Transverse colon (tissue), 4 donors: Measurements from ENCODE around the gene RAD23A. TPM values are rescaled to one million over a fixed set of nuclear protein-coding genes. Genes with fewer than 3 reads are reported as not detected.
A peak's percentile ranks its signal among the peaks of the same experiment; 100 is the strongest.

Experiments
- DNase-seq: peaks from one replicate; pipeline ENCODE4 v3.0.0-alpha.2; 2019
- H3K27ac ChIP-seq, 4 donors: fragments of 200-600 bp; sonication (generic); 2 replicates each; pipeline ENCODE4 v1.5.1; 2016 to 2018; ENCODE audit warnings: inconsistent platforms in 4 of 4
- H3K27me3 ChIP-seq: fragments of 200-600 bp; sonication (generic); 2 replicates; pipeline ENCODE4 v1.5.1; 2017; ENCODE audit warnings: inconsistent platforms
- H3K36me3 ChIP-seq, 4 donors: fragments of 200-600 bp; sonication (generic); 2 replicates each; pipeline ENCODE4 v1.5.1; 2017 to 2019; ENCODE audit warnings: inconsistent platforms in 4 of 4
- H3K4me1 ChIP-seq, 4 donors: fragments of 200-600 bp; sonication (generic); 2 replicates each; pipeline ENCODE4 v1.5.1; 2017 to 2020; ENCODE audit warnings: inconsistent platforms in 4 of 4
- H3K4me3 ChIP-seq, 4 donors: fragments of 200-600 bp; sonication (generic); 1 replicate in 1 of 4; 2 replicates in 3 of 4; pipeline versions ENCODE4 v1.5.1 to v1.6.1; 2017 to 2019; ENCODE audit warnings: inconsistent platforms in 4 of 4
- H3K9me3 ChIP-seq, 2 donors: fragments of 200-600 bp; sonication (generic); 2 replicates each; pipeline ENCODE4 v1.5.1; 2017 to 2019; ENCODE audit warnings: inconsistent platforms in 2 of 2
- CTCF ChIP-seq, 5 experiments: fragments of 200-600 bp in 3 of 5; fragments of 450-650 bp in 2 of 5; sonication (generic) in 3 of 5; IDR thresholded peaks; 1 replicate in 2 of 5; 2 replicates in 3 of 5; pipeline ENCODE4 v1.5.1; 2016 to 2017; ENCODE audit warnings: antibody characterized with exemption in 5 of 5, inconsistent platforms in 3 of 5, mild to moderate bottlenecking in 2 of 5, moderate library complexity in 1 of 5
- EP300 ChIP-seq: sonication (generic); formaldehyde crosslinking; IDR thresholded peaks from one replicate; pipeline ENCODE4 v1.6.1; 2017; ENCODE audit warnings: antibody characterized with exemption, low read depth
- POLR2A ChIP-seq: fragments of 450-650 bp; IDR thresholded peaks from one replicate; pipeline ENCODE4 v1.6.1; 2016; ENCODE audit warnings: antibody characterized with exemption, mild to moderate bottlenecking, moderate library complexity
- POLR2AphosphoS5 ChIP-seq, 3 donors: sonication (generic); formaldehyde crosslinking; IDR thresholded peaks; one replicate each; pipeline ENCODE4 v1.6.1; 2016; ENCODE audit warnings: antibody characterized with exemption in 3 of 3
- WGBS, 2 donors: methylation state at CpG; one replicate each; pipeline ENCODE4 v1.1.5; 2018; ENCODE audit warnings: low coverage in 1 of 2; 5-methylcytosine and 5-hydroxymethylcytosine counted together
- in situ Hi-C, 4 donors: fragments of 200-750 bp; cut with MboI; loops; one replicate each; pipeline versions ENCODE4 v1.15.0 to v1.15.1; 2017; ENCODE audit warnings: low sequenced_read_pairs in 3 of 4, low pct_ligation_motif_present in 1 of 4, low pct_unique_long_range_greater_than_20kb in 1 of 4
- intact Hi-C: fragments of 100-400 bp; cut with DNase I; formaldehyde crosslinking; loops from one replicate; pipeline ENCODE4 v1.15.1; 2023; ENCODE audit warnings: low total_unique reads
- total RNA-seq, 4 donors: library from RNA; depleted of rRNA; stranded (reverse); fragments of >200 nt; gene quantifications; one replicate each; pipeline ENCODE4 v1.1.0, GENCODE V29; 2016

Gene RAD23A
- total RNA-seq, 4 donors from 2014 or later = 57.9 to 87.9 (median 75.9) TPM

- DNase-seq = no peak
- no peaks in the 10 kb centered on the region for H3K9me3 ChIP-seq
- H3K36me3 ChIP-seq = peaks cover 0 to 43% (median 11%) of the 10 kb centered on the region in 4 donors
- TF ChIP-seq CTCF (IDR thresholded peaks at IDR 0.05) (no peak), POLR2A (no peak), POLR2AphosphoS5 (IDR thresholded peaks at IDR 0.05) (no peak), EP300 (no peak)
- intact Hi-C loops (no loop called here), in situ Hi-C loops (no loop called here)
- WGBS, 2 donors = 93% methylated on average over 19 of the region's 19 CpGs; no CpG with 5 or more reads in 1 of the 2 donors
- H3K4me3 ChIP-seq = no peak overlapping the region
- no peaks in the 10 kb centered on the region for H3K27me3 ChIP-seq
- H3K4me1 ChIP-seq = peaks cover 6 to 19% (median 12%) of the 10 kb centered on the region in 4 donors
- no peak overlapping the region for H3K27ac ChIP-seq
Observed at GRCh38 chr19:12930002-12930645, 15.5 kb upstream of the RAD23A start.

DNA sequence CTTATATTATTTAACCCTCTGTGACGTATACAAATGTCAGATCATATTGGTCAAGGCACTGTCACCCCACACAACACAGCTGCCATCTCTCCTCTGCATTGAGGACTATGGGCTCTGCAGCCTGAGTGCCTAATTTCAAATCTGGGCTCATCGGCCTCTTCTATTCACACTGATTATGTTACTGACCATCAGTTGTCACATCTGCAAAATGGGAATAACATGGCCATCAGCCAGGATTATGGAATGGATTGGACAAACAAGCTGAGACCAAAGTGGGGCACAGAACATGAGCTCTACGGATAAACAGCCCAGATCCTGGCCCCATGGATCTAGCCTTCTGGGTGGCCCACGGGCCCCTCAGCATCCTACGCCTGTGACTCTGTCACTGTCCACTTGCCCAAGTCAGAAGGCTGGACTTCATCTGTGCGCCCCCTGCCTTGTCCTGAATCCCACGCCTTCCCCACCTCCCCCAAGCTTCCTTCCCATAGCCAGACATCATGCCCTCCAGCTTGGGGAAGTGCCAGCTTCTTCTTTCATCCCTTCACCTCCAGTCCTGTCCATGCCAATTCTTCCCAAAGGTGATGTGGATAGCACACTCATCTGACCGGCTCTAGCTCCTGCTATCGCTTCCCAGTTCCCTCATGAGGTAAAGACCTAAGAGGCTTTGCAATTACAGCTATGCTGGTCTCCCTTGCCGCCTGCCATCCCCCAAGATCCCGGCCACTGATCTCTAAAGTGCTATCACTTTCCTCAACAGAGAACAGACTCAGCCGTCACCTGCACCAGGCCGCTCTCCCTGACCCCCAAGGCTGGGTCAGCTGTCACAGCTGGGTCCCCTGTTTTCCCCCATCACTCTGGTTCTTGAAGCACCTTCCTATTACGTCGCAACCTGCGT is 13.0 kb upstream of the RAD23A start:
- TF ChIP-seq POLR2A (no peak), CTCF (IDR thresholded peaks at IDR 0.05) (no peak), EP300 (no peak), POLR2AphosphoS5 (IDR thresholded peaks at IDR 0.05) (no peak)
- Histone ChIP-seq H3K27me3 (no peaks in the 10 kb centered on the region), H3K4me3 (peak overlapping the region; percentile 70 to 99 (median 86)), H3K4me1 (peaks cover 11 to 23% (median 15%) of the 10 kb centered on the region in 4 donors), H3K36me3 (peaks cover 0 to 22% (median 3%) of the 10 kb centered on the region in 4 donors), H3K27ac (peak overlapping the region; percentile 81 to 91 (median 85)), H3K9me3 (no peaks in the 10 kb centered on the region)
- in situ Hi-C loops (no loop called here), intact Hi-C loops (no loop called here)
- DNase-seq = no peak
- whole genome bisulfite sequencing, 2 donors = 30 to 80% methylated on average over 2 to 16 of the region's 16 CpGs

DNA sequence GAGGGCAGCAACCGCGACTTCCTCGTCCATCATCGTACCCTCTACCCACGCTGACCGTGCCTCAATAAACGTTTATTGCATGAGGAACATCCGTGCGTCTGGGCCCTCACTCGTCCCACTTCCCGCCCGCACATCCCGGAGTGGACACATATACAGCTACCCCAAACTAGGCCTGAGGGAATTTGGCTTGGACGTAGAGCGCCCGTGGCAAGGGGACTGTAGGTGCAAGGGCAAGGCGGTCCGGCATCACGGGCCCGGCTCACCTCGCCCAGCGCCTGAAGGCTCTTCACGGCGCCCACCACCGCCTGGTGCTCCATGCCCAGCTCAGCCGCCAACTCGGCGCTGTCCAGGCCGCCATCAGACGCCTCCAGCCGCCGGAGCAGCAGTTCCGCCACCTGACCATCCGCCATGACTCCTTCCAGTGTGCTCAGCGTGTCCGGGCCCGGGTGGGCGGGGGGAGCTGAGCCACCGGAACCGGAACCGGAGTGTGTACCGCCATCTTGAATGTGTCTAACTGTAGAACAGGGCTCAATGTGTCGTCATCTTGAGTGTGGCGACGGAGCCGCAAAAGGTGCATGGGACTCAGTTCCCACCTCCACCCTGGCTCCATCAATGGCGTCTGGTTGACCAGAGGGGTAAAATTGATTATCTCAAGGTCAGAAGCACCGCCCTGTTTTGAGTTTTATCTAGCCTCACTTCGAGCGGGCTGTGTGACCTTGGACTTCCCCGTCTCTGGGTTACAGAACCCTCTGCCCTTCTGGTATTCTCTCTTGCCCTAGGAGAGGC is 12.2 kb upstream of the RAD23A start, which contains the start of gene FARSA:
FARSA (minus strand) TSS at position 425 of the 786 bp plus-strand sequence; CDS start at position 410, 15 bp downstream.
- intact Hi-C loops (no loop called here), in situ Hi-C loops (no loop called here)
- Histone ChIP-seq H3K4me1 (peaks cover 15 to 27% (median 19%) of the 10 kb centered on the region in 4 donors), H3K9me3 (no peaks in the 10 kb centered on the region), H3K4me3 (peak within 1 kb of the TSS; percentile 70 to 99 (median 86)), H3K27me3 (no peaks in the 10 kb centered on the region), H3K27ac (peak within 1 kb of the TSS; percentile 81 to 91 (median 85)), H3K36me3 (peaks cover 0 to 16% (median 3%) of the 10 kb centered on the region in 4 donors)
- peak; percentile 93 for DNase-seq
- TF ChIP-seq POLR2AphosphoS5 (IDR thresholded peaks at IDR 0.05) (peak; percentile 86 to 98 (median 97)), POLR2A (peak; percentile 77), CTCF (IDR thresholded peaks at IDR 0.05) (no peak)
- 3% methylated on average over 43 of the region's 51 CpGs; no CpG with 5 or more reads in 1 of the 2 donors for WGBS, 2 donors
